H1 (cell line): ENCODE data around the gene RANBP3L. TPM values are rescaled to one million over a fixed set of nuclear protein-coding genes. Genes with fewer than 3 reads are reported as not detected.

Experiments used
- CTCF ChIA-PET: fragments of 300-600 bp; sonication (Branson Sonifier 250); formaldehyde crosslinking; loops from one replicate; lab custom pipeline; 2021; ENCODE audit not compliant: partially characterized antibody; lab: Charles Lee
- POLR2A ChIA-PET: fragments of 300-600 bp; sonication (Branson Sonifier 250); formaldehyde crosslinking; loops from one replicate; lab custom pipeline; 2021; ENCODE audit warnings: inconsistent platforms; ENCODE audit not compliant: partially characterized antibody; lab: Charles Lee
- DNase-seq, 2 experiments: peaks; one replicate each; pipeline versions ENCODE4 v3.0.0 to v3.0.0-alpha.2; 2010 to 2022; ENCODE audit warnings: low spot score in 2 of 2, low read depth in 1 of 2, mixed read lengths in 1 of 2
- FAIRE-seq: peaks from 2 replicates; lab custom pipeline; 2011; peaks lifted over from hg19 to GRCh38; lab: Jason Lieb, UNC
- H2AFZ ChIP-seq: 2 replicates; pipeline ENCODE4 v1.8.1; 2012; ENCODE audit warnings: low read length, inconsistent platforms
- H2AK5ac ChIP-seq: 2 replicates; pipeline ENCODE4 v1.6.1; 2013; ENCODE audit warnings: low read depth, low read length
- H2BK120ac ChIP-seq: replicated peaks from 2 replicates; pipeline ENCODE3; 2013; ENCODE audit warnings: low read depth, low read length, inconsistent platforms
- H2BK12ac ChIP-seq: 2 replicates; pipeline ENCODE4 v1.6.1; 2013; ENCODE audit warnings: low read depth, low read length
- H2BK15ac ChIP-seq: 2 replicates; pipeline ENCODE4 v1.6.1; 2013; ENCODE audit warnings: low read length
- H2BK20ac ChIP-seq: 2 replicates; pipeline ENCODE4 v1.6.1; 2013; ENCODE audit warnings: low read length
- H2BK5ac ChIP-seq: 2 replicates; pipeline ENCODE4 v1.6.1; 2013; ENCODE audit warnings: low read depth, low read length
- H3K14ac ChIP-seq: 2 replicates; pipeline ENCODE4 v1.6.1; 2013; ENCODE audit warnings: inconsistent platforms; ENCODE audit not compliant: insufficient read length
- H3K18ac ChIP-seq: 2 replicates; pipeline ENCODE4 v1.6.1; 2013; ENCODE audit warnings: low read length; ENCODE audit errors: extremely low read depth
- H3K23ac ChIP-seq: 2 replicates; pipeline ENCODE4 v1.6.1; 2013; ENCODE audit warnings: inconsistent platforms; ENCODE audit not compliant: insufficient read length
- H3K23me2 ChIP-seq: 2 replicates; pipeline ENCODE4 v1.6.1; 2013; ENCODE audit warnings: low read depth, low read length
- H3K27ac ChIP-seq: 2 replicates; pipeline ENCODE4 v1.6.1; 2011; ENCODE audit warnings: low read depth, low read length, inconsistent platforms
- H3K27me3 ChIP-seq, 4 experiments: replicated peaks in 1 of 4; 1 replicate in 1 of 4; 2 replicates in 3 of 4; pipeline versions ENCODE4 v1.6.1 to v1.8.1; 2011 to 2013; ENCODE audit warnings: low read length in 3 of 4, mild to moderate bottlenecking in 3 of 4, inconsistent platforms in 2 of 4, mixed read lengths in 2 of 4, moderate library complexity in 1 of 4; ENCODE audit not compliant: control insufficient read depth in 3 of 4, insufficient read depth in 3 of 4; ENCODE audit errors: extremely low read depth in 1 of 4
- H3K36me3 ChIP-seq, 4 experiments: 2 replicates each; pipeline versions ENCODE4 v1.6.1 to v1.8.1; 2011 to 2013; ENCODE audit warnings: mild to moderate bottlenecking in 4 of 4, low read length in 3 of 4, moderate library complexity in 2 of 4, control low read depth in 1 of 4, inconsistent platforms in 1 of 4; ENCODE audit not compliant: insufficient read depth in 4 of 4, control insufficient read depth in 2 of 4
- H3K4ac ChIP-seq: replicated peaks from 2 replicates; pipeline ENCODE3; 2013; ENCODE audit warnings: low read length, low read depth, mixed read lengths, inconsistent platforms; ENCODE audit not compliant: insufficient read length
- H3K4me1 ChIP-seq, 4 experiments: replicated peaks in 1 of 4; 1 replicate in 1 of 4; 2 replicates in 3 of 4; pipeline versions ENCODE4 v1.6.1 to v1.8.1; 2011 to 2013; ENCODE audit warnings: low read length in 3 of 4, inconsistent platforms in 2 of 4, mixed read lengths in 1 of 4; ENCODE audit not compliant: insufficient read depth in 4 of 4, control insufficient read depth in 3 of 4
- H3K4me2 ChIP-seq, 2 experiments: 2 replicates each; pipeline versions ENCODE4 v1.6.1 to v1.8.1; 2011 to 2013; ENCODE audit warnings: low read depth in 2 of 2, low read length in 2 of 2, control low read depth in 1 of 2, inconsistent platforms in 1 of 2, mild to moderate bottlenecking in 1 of 2; ENCODE audit not compliant: insufficient read depth in 1 of 2
- H3K4me3 ChIP-seq, 4 experiments: fragments of 200-600, 300-600 bp in 1 of 4; sonication (generic), shearing (Covaris generic), sonication (Bioruptor Twin) in 1 of 4; 2 replicates each; pipeline versions ENCODE4 v1.5.1 to v1.8.1; 2011 to 2016; ENCODE audit warnings: low read length in 4 of 4, low read depth in 3 of 4, control low read depth in 2 of 4, inconsistent platforms in 2 of 4, mild to moderate bottlenecking in 2 of 4, mixed read lengths in 1 of 4, moderate library complexity in 1 of 4; ENCODE audit not compliant: insufficient read depth in 2 of 4; ENCODE audit errors: extremely low read depth in 1 of 4
- H3K56ac ChIP-seq: replicated peaks from 2 replicates; pipeline ENCODE3; 2013; ENCODE audit warnings: low read depth, mild to moderate bottlenecking, mixed read lengths, low read length, inconsistent platforms; ENCODE audit not compliant: insufficient read length
- H3K79me1 ChIP-seq: 2 replicates; pipeline ENCODE4 v1.6.1; 2013; ENCODE audit warnings: low read depth, low read length, control low read depth
- H3K79me2 ChIP-seq, 2 experiments: 2 replicates each; pipeline versions ENCODE4 v1.6.1 to v1.8.1; 2012 to 2013; ENCODE audit warnings: low read length in 2 of 2, mild to moderate bottlenecking in 2 of 2, inconsistent platforms in 1 of 2; ENCODE audit not compliant: insufficient read depth in 2 of 2, control insufficient read depth in 1 of 2
- H3K9ac ChIP-seq, 4 experiments: replicated peaks in 1 of 4; 1 replicate in 1 of 4; 2 replicates in 3 of 4; pipeline versions ENCODE4 v1.6.1 to v1.8.1; 2011 to 2013; ENCODE audit warnings: low read depth in 3 of 4, low read length in 3 of 4, control low read depth in 2 of 4, mild to moderate bottlenecking in 2 of 4, moderate library complexity in 2 of 4, inconsistent platforms in 1 of 4; ENCODE audit errors: extremely low read depth in 1 of 4
- H3K9me3 ChIP-seq, 2 experiments: 2 replicates each; pipeline versions ENCODE4 v1.6.1 to v1.8.1; 2012 to 2013; ENCODE audit warnings: mild to moderate bottlenecking in 2 of 2, moderate library complexity in 2 of 2, control low read depth in 1 of 2, inconsistent platforms in 1 of 2, low read depth in 1 of 2, low read length in 1 of 2, mixed read lengths in 1 of 2; ENCODE audit not compliant: insufficient read depth in 2 of 2
- H4K20me1 ChIP-seq, 2 experiments: replicated peaks in 1 of 2; 2 replicates each; pipeline versions ENCODE3 to v1.8.1; 2011 to 2013; ENCODE audit warnings: inconsistent platforms in 2 of 2, low read length in 2 of 2, mild to moderate bottlenecking in 1 of 2; ENCODE audit not compliant: insufficient read depth in 2 of 2, control insufficient read depth in 1 of 2
- H4K5ac ChIP-seq: 2 replicates; pipeline ENCODE4 v1.6.1; 2013; ENCODE audit warnings: low read length, low read depth, mixed read lengths, inconsistent platforms; ENCODE audit not compliant: insufficient read length
- H4K8ac ChIP-seq: 2 replicates; pipeline ENCODE4 v1.8.0; 2013; ENCODE audit warnings: mild to moderate bottlenecking, moderate library complexity, low read length, inconsistent platforms; ENCODE audit not compliant: insufficient read depth; ENCODE audit errors: extremely low read depth
- H4K91ac ChIP-seq: replicated peaks from 2 replicates; pipeline ENCODE3; 2013; ENCODE audit warnings: low read length, mixed read lengths, inconsistent platforms; ENCODE audit not compliant: insufficient read length
- ASH2L ChIP-seq: fragments of 200-600, 300-600 bp; sonication (generic); IDR thresholded peaks from one replicate; pipeline ENCODE4 v1.7.1; 2017; ENCODE audit warnings: low read length
- CREB1 ChIP-seq: IDR thresholded peaks from 2 replicates; pipeline ENCODE4 v1.6.1; 2012; ENCODE audit warnings: inconsistent platforms
- GABPA ChIP-seq: IDR thresholded peaks from 2 replicates; pipeline ENCODE4 v1.6.1; 2011; ENCODE audit warnings: mild to moderate bottlenecking, low read length, moderate library complexity, borderline replicate concordance; ENCODE audit not compliant: insufficient read depth
- KDM4A ChIP-seq: IDR thresholded peaks from one replicate; pipeline ENCODE4 v1.7.1; 2012; ENCODE audit warnings: low read depth, mild to moderate bottlenecking, moderate library complexity, low read length, inconsistent platforms; ENCODE audit not compliant: severe bottlenecking
- NANOG ChIP-seq: IDR thresholded peaks from 2 replicates; pipeline ENCODE4 v1.6.1; 2011; ENCODE audit warnings: low read length, low read depth, mild to moderate bottlenecking, inconsistent platforms; ENCODE audit not compliant: insufficient read depth, poor library complexity, severe bottlenecking
- PHF8 ChIP-seq: fragments of 200-600 bp; sonication (generic); conservative IDR thresholded peaks from 2 replicates; pipeline ENCODE4 v1.7.1; 2012; ENCODE audit warnings: low read depth, mild to moderate bottlenecking, inconsistent platforms, low read length, moderate library complexity
- RNF2 ChIP-seq: fragments of 200-900, 300-1000 bp; sonication (generic); IDR thresholded peaks from 2 replicates; pipeline ENCODE4 v1.7.1; 2016; ENCODE audit warnings: borderline replicate concordance, low read depth, mild to moderate bottlenecking, antibody characterized with exemption, low read length; ENCODE audit not compliant: poor library complexity, severe bottlenecking; ENCODE audit errors: missing control alignments
- TAF1 ChIP-seq: IDR thresholded peaks from 2 replicates; pipeline ENCODE4 v1.6.1; 2011; ENCODE audit warnings: mild to moderate bottlenecking, low read depth, low read length
- TBP ChIP-seq: IDR thresholded peaks from 2 replicates; pipeline ENCODE4 v1.6.1; 2011; ENCODE audit warnings: low read depth, low read length, improper control_type of control experiment
- WGBS, 2 experiments: shearing (Covaris generic) in 1 of 2; methylation state at CpG; one replicate each; pipeline versions ENCODE4 v1.1.6 to v1.1.7; 2013 to 2015; ENCODE audit warnings: low lambda C conversion rate in 2 of 2, mixed read lengths in 2 of 2, inconsistent platforms in 1 of 2, low coverage in 1 of 2, missing lambda C conversion rate in 1 of 2; ENCODE audit not compliant: insufficient replicate concordance in 2 of 2, insufficient coverage in 1 of 2, insufficient read length in 1 of 2; ENCODE audit errors: extremely low coverage in 1 of 2, missing lambda C conversion rate in 1 of 2; 5-methylcytosine and 5-hydroxymethylcytosine counted together
- polyA plus RNA-seq, 7 experiments: library from polyadenylated mRNA; depleted of rRNA in 3 of 7; stranded (reverse) in 5 of 7; unstranded in 2 of 7; fragments of >200 nt in 5 of 7; fragments of 200-250 nt in 2 of 7; gene quantifications; 1 replicate in 5 of 7; 2 replicates in 1 of 7; 4 replicates in 1 of 7; pipeline versions ENCODE4 v1.2.1 to v1.2.3, GENCODE V29; 2011 to 2013; ENCODE audit warnings: missing spikeins in 2 of 7, mixed read lengths in 2 of 7
- total RNA-seq: library from RNA; stranded (reverse); fragmentation: NEBNext Ultra II Directional; extraction: Animal tissue kit (Norgen Biotek cat#: 25700); gene quantifications from 2 replicates; pipeline ENCODE4 v1.2.1, GENCODE V29; 2021

The RANBP3L gene
- total and polyA plus RNA-seq, 2 of the 8 experiments (the other 6 are each of a cell fraction or from before 2014, with no cell fraction given) = not detected

GRCh38 chr5:36240779-36241630 lies 60.7 kb downstream of the RANBP3L start:
- no peak overlapping the region for H2BK120ac ChIP-seq
- peak overlapping the region; percentile 65 to 91 (median 76) for H3K4me3 ChIP-seq
- no peak overlapping the region for H2BK20ac ChIP-seq
- no peak overlapping the region for H3K14ac ChIP-seq
- 3% methylated on average over 29 of the region's 61 CpGs; no CpG with 5 or more reads in 1 of the 2 experiments for WGBS, 2 experiments
- H2BK5ac ChIP-seq = no peak overlapping the region; the same call in 1 of the 2 replicates
- H3K9ac ChIP-seq = peak overlapping the region; percentile 65 to 94 (median 90)
- CTCF ChIA-PET = interaction anchor here (0.6 to 3.0 kb wide), 21 partner anchors 11 to 456 kb away, joined by 3 to 16 read pairs (median 3); partner anchors contain the start of genes LMBRD2 and SKP2
- peak overlapping the region; percentile 47; the same call in 1 of the 2 replicates for H3K27ac ChIP-seq
- no peaks in the 10 kb centered on the region for H4K20me1 ChIP-seq
- H4K5ac ChIP-seq = peak overlapping the region; percentile 30
- peaks cover 3 to 4% (median 3%) of the 10 kb centered on the region in 4 experiments; a peak in 5 of 7 replicates for H3K4me1 ChIP-seq
- H3K56ac ChIP-seq = peak overlapping the region; percentile 59
- H4K91ac ChIP-seq = peak overlapping the region; percentile 71
- H3K23me2 ChIP-seq = peaks cover 2% of the 10 kb centered on the region; the same call in 1 of the 2 replicates
- no peak overlapping the region for H2BK12ac ChIP-seq
- H3K27me3 ChIP-seq = peaks cover 1 to 12% (median 6%) of the 10 kb centered on the region in 4 experiments
- H4K8ac ChIP-seq = peak overlapping the region; percentile 93; the same call in 1 of the 2 replicates
- no peak overlapping the region for H2BK15ac ChIP-seq
- no peak for FAIRE-seq
- POLR2A ChIA-PET = interaction anchor here (0.8 to 1.8 kb wide), 8 partner anchors 10 to 203 kb away, joined by 3 to 8 read pairs (median 3); no protein-coding TSS in a partner anchor
- H3K36me3 ChIP-seq = no peaks in the 10 kb centered on the region
- peak overlapping the region; percentile 72 to 73 for H3K4me2 ChIP-seq
- H3K23ac ChIP-seq = no peak overlapping the region
- no peak overlapping the region for H2AK5ac ChIP-seq
- no peaks in the 10 kb centered on the region for H3K79me1 ChIP-seq
- no peaks in the 10 kb centered on the region for H3K9me3 ChIP-seq
- H2AFZ ChIP-seq = 0 out of 2 replicates have a peak overlapping the region, but pooled peaks have one; percentile 60
- H3K4ac ChIP-seq = no peak overlapping the region
- H3K18ac ChIP-seq = peak overlapping the region; percentile 93
- DNase-seq = peak in 1 of 2 experiments; percentile 76
- H3K79me2 ChIP-seq = 0 out of 4 replicates have a peak, but pooled peaks cover 0 to 2% of the 10 kb centered on the region in 2 experiments
- TF ChIP-seq NANOG (no peak), GABPA (no peak), TBP (peak; percentile 34; the same call in 1 of the 2 replicates), RNF2 (peak; percentile 18), CREB1 (no peak), ASH2L (peak; percentile 44), TAF1 (peak; percentile 65), PHF8 (peak; percentile 71), KDM4A (peak; percentile 93)
